Kidney (tissue), 14 donors: ENCODE measurements around the gene GRB10. TPM values are rescaled to one million over a fixed set of nuclear protein-coding genes. Genes with fewer than 3 reads are reported as not detected.
A peak's percentile ranks its signal among the peaks of the same experiment; 100 is the strongest.
"Not testable (repeated sequence)": the region's sequence is repeated elsewhere in the genome, so short reads cannot be mapped to it uniquely, and the experiment has no call there.

Experiments
- DNase-seq, 5 donors: peaks; one replicate each; pipeline ENCODE4 v3.0.0-alpha.2; 2013 to 2020
- FAIRE-seq: peaks from 2 replicates; lab custom pipeline; 2012; peaks lifted over from hg19 to GRCh38; lab: Jason Lieb, UNC
- H3K27ac ChIP-seq, 2 donors: one replicate each; pipeline ENCODE4 v1.7.0; 2013; ENCODE audit warnings: low read depth in 2 of 2, low read length in 2 of 2, inconsistent platforms in 1 of 2
- H3K27me3 ChIP-seq: one replicate; pipeline ENCODE4 v1.7.1; 2013; ENCODE audit warnings: low read length, inconsistent platforms; ENCODE audit not compliant: control insufficient read depth, insufficient read depth
- H3K36me3 ChIP-seq, 3 donors: one replicate each; pipeline versions ENCODE4 v1.7.0 to v1.7.1; 2013; ENCODE audit warnings: low read length in 3 of 3, control low read depth in 1 of 3, inconsistent platforms in 1 of 3; ENCODE audit not compliant: insufficient read depth in 3 of 3, control insufficient read depth in 2 of 3
- H3K4me1 ChIP-seq, 3 donors: one replicate each; pipeline versions ENCODE4 v1.7.0 to v1.7.1; 2013; ENCODE audit warnings: low read length in 3 of 3, inconsistent platforms in 1 of 3, low read depth in 1 of 3; ENCODE audit not compliant: control insufficient read depth in 2 of 3, insufficient read depth in 2 of 3
- H3K4me3 ChIP-seq, 3 donors: one replicate each; pipeline versions ENCODE4 v1.7.0 to v1.8.1; 2013; ENCODE audit warnings: low read length in 3 of 3, control low read depth in 1 of 3, inconsistent platforms in 1 of 3
- H3K9ac ChIP-seq, 3 donors: one replicate each; pipeline versions ENCODE4 v1.7.0 to v1.7.1; 2013; ENCODE audit warnings: low read length in 3 of 3, control low read depth in 1 of 3, inconsistent platforms in 1 of 3
- H3K9me3 ChIP-seq, 3 donors: one replicate each; pipeline versions ENCODE4 v1.7.0 to v1.7.1; 2013; ENCODE audit warnings: low read length in 3 of 3, control low read depth in 1 of 3, inconsistent platforms in 1 of 3; ENCODE audit not compliant: control insufficient read depth in 2 of 3, insufficient read depth in 1 of 3
- intact Hi-C: fragments of 100-400 bp; cut with DNase I; formaldehyde crosslinking; loops from one replicate; pipeline ENCODE4 v1.11.1; 2022
- polyA plus RNA-seq: library from polyadenylated mRNA; stranded (reverse); fragments of 350-450 nt; fragmentation: Illumina TruSeq; extraction: RNeasy Lipid Tissue Mini Kit (QIAGEN cat#74804); gene quantifications from one replicate; pipeline ENCODE4 v1.2.3, GENCODE V29; 2014; ENCODE audit warnings: low read depth, low replicate concordance; ENCODE audit not compliant: insufficient read depth
- total RNA-seq: library from RNA; stranded (reverse); fragmentation: NEBNext Ultra II Directional; extraction: Animal tissue kit (Norgen Biotek cat#: 25700); gene quantifications from one replicate; pipeline ENCODE4 v1.2.1, GENCODE V29; 2021
- TF ChIP-seq, protein P1 (sequence below): IDR thresholded peaks from 3 replicates; pipeline ENCODE4 v1.5.1; 2012; ENCODE audit warnings: mild to moderate bottlenecking, moderate library complexity, borderline replicate concordance; ENCODE audit not compliant: insufficient read depth; ENCODE audit errors: extremely low read depth
- donor health status: control.
- donor health status: control.
- donor health status: control.
- donor health status: control.
- donor health status: control.
- donor health status: DM: yes; HTN: yes; CAD: no.
- donor health status: Normal renal cell carcinoma (clear cell type).

Gene GRB10
- total and polyA plus RNA-seq, 2 donors from 2014 or later = 32.3 to 57.8 TPM

DNA sequence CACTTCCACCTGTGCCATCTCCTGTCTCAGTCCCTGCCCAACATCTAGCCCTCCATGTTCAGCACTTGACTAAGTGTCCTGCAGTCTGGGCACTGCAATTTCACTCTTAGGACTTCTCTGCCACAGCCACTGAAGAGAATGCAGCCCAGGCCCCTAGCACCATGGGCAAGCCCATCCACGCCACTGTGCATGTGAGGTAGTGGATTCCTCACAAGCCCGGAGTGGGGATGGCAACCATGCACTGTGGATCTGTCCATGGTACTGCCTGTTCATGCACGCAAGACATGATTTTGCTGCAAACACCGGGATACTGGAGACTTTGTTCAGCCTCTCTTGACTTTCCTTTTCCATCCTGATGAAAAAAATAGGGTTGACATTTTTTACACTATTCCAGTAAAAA, 229.8 kb downstream of the GRB10 start:
- Histone ChIP-seq H3K9ac (no peak overlapping the region), H3K36me3 (no peaks in the 10 kb centered on the region), H3K27me3 (no peaks in the 10 kb centered on the region), H3K4me1 (peaks cover 0 to 13% (median 7%) of the 10 kb centered on the region in 3 donors), H3K4me3 (no peak overlapping the region), H3K9me3 (no peaks in the 10 kb centered on the region), H3K27ac (no peak overlapping the region)
- FAIRE-seq (no peak), DNase-seq (peak in 4 of 5 donors; percentile 66 to 85 (median 68))
- TF ChIP-seq, protein P1, sequence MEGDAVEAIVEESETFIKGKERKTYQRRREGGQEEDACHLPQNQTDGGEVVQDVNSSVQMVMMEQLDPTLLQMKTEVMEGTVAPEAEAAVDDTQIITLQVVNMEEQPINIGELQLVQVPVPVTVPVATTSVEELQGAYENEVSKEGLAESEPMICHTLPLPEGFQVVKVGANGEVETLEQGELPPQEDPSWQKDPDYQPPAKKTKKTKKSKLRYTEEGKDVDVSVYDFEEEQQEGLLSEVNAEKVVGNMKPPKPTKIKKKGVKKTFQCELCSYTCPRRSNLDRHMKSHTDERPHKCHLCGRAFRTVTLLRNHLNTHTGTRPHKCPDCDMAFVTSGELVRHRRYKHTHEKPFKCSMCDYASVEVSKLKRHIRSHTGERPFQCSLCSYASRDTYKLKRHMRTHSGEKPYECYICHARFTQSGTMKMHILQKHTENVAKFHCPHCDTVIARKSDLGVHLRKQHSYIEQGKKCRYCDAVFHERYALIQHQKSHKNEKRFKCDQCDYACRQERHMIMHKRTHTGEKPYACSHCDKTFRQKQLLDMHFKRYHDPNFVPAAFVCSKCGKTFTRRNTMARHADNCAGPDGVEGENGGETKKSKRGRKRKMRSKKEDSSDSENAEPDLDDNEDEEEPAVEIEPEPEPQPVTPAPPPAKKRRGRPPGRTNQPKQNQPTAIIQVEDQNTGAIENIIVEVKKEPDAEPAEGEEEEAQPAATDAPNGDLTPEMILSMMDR = no peak
- intact Hi-C loops = no loop called here

DNA sequence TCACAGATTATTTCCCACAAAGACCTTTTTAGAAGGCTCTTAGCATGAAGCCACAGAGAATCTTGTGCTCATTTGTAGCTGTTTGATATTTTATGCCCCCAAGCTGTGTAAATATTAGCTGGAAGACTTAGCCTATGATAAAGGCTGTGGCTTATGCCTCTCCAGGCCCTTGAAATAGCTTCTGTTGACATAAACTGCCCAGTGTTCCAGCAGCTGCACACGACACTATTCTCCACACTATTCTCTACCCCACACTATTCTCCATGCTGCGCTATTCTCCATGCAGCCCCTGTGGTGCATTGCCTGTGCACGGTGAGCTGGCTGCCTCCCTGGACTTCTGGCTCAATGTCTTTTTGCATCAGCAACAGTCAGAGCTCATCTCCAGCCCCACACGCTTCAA, 230.6 kb downstream of the GRB10 start:
- H3K27ac ChIP-seq = no peak overlapping the region
- H3K4me3 ChIP-seq = no peak overlapping the region
- H3K4me1 ChIP-seq = peaks cover 0 to 7% (median 3%) of the 10 kb centered on the region in 3 donors
- intact Hi-C loops = no loop called here
- H3K9me3 ChIP-seq = no peaks in the 10 kb centered on the region
- no peaks in the 10 kb centered on the region for H3K27me3 ChIP-seq
- TF ChIP-seq, protein P1 = no peak
- no peak overlapping the region for H3K9ac ChIP-seq
- no peaks in the 10 kb centered on the region for H3K36me3 ChIP-seq
- no peak for DNase-seq
- FAIRE-seq = no peak

DNA sequence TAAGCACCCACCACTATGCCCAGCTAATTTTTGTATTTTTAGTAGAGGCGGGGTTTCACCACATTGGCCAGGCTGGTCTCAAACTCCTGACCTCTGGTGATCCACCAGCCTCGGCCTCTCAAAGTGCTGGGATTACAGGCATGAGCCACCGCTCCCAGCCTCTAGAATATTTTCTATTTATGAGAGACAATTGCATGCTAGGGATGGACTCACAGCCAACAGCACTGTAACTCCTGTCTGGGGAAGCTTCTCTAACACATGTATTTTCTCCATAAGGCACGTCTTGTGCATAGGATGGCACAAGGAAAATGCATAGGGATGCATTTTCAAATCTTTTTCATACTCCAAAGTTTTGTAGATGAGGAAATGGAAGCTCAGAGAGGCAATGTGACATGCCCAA, 237.1 kb downstream of the GRB10 start:
- H3K9me3 ChIP-seq, FAIRE-seq, intact Hi-C loops, H3K36me3 ChIP-seq, H3K27ac ChIP-seq, H3K27me3 ChIP-seq, DNase-seq, H3K4me1 ChIP-seq, H3K9ac ChIP-seq, H3K4me3 ChIP-seq: not testable (repeated sequence)

DNA sequence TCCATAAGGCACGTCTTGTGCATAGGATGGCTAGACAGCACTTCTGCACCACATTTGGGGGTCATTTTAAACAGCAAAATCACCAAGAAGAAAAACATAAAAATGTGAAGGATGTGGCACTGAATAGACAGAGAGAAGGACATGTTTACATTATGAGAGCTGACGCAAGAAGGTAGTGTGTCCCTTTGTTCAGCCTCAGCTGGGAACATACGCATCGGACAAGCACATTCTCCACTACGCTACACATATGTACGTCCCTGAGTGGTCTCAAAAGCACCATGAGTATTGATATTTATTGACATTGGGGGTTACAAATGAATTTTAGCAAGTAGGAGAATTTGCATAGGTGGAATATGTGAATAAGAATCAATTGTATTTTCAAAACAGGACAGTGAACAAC, 237.7 kb downstream of the GRB10 start:
- Histone ChIP-seq H3K9ac (no peak overlapping the region), H3K4me3 (no peak overlapping the region), H3K36me3 (peaks cover 0 to 8% (median 0%) of the 10 kb centered on the region in 3 donors), H3K4me1 (no peaks in the 10 kb centered on the region), H3K9me3 (no peaks in the 10 kb centered on the region), H3K27ac (no peak overlapping the region), H3K27me3 (no peaks in the 10 kb centered on the region)
- DNase-seq (no peak), FAIRE-seq (no peak)
- intact Hi-C loops = no loop called here
- TF ChIP-seq, protein P1 = no peak
